ENCODE measurements around the gene MBNL2.

DNA sequence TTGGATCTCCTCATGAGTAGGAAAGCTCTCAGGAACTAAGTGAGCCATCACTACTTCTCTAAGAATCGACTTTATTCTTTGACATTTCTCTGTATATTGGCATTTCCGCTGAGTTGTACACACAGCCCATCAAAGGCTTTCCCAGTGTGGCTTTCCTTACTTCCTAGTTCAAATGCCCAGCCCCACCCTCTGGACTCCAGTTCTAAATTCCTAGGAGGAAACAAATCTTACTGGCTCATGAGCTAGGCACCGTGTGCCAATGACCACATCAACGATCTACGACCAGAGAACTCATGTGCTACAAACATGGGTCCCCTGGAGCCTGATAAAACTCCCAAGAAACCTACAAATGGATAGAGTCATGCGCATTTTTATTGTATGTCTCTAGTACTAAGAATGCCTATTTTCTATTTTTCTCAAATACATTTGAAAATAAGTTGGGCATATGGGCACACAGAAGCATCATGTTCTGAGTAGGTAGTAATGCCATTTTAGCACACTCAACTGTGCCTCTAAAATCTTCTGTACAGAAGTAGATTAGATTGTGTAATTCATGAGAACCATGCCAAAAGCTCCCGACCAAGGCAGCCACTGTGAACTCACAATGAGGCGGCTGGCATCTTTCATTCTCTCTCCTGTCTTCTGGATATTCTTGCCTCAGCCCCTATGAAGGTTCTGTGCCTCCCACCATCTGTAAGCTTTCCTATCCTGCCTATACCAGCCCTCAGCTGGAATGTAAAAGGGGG, 201.3 kb downstream of the MBNL2 start:
- TF ChIP-seq EZH2 (IDR thresholded peaks at IDR 0.05; ENCODE audit: borderline replicate concordance), result no peak
- TF ChIP-seq, protein P1, sequence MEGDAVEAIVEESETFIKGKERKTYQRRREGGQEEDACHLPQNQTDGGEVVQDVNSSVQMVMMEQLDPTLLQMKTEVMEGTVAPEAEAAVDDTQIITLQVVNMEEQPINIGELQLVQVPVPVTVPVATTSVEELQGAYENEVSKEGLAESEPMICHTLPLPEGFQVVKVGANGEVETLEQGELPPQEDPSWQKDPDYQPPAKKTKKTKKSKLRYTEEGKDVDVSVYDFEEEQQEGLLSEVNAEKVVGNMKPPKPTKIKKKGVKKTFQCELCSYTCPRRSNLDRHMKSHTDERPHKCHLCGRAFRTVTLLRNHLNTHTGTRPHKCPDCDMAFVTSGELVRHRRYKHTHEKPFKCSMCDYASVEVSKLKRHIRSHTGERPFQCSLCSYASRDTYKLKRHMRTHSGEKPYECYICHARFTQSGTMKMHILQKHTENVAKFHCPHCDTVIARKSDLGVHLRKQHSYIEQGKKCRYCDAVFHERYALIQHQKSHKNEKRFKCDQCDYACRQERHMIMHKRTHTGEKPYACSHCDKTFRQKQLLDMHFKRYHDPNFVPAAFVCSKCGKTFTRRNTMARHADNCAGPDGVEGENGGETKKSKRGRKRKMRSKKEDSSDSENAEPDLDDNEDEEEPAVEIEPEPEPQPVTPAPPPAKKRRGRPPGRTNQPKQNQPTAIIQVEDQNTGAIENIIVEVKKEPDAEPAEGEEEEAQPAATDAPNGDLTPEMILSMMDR (IDR thresholded peaks at IDR 0.05; ENCODE audit: poor library complexity), result no peak
